Parathyroid adenoma (tissue), 2 donors: ENCODE results near the gene MARCHF6.

ENCODE experiments used
- H2AFZ ChIP-seq: fragments of 300-600 bp; sonication (generic); one replicate; pipeline ENCODE4 v1.7.0; 2017; ENCODE audit warnings: antibody characterized with exemption, mild to moderate bottlenecking
- H3K27ac ChIP-seq: fragments of 300-600 bp; sonication (generic); one replicate; pipeline ENCODE4 v1.7.0; 2017
- H3K27me3 ChIP-seq: fragments of 300-600 bp; sonication (generic); one replicate; pipeline ENCODE4 v1.7.0; 2017; ENCODE audit warnings: low read length; ENCODE audit not compliant: control insufficient read depth, insufficient read depth
- H3K36me3 ChIP-seq: fragments of 300-600 bp; sonication (generic); one replicate; pipeline ENCODE4 v1.7.0; 2017; ENCODE audit warnings: low read length; ENCODE audit not compliant: control insufficient read depth, insufficient read depth
- H3K4me1 ChIP-seq: fragments of 300-600 bp; sonication (generic); one replicate; pipeline ENCODE4 v1.7.0; 2017; ENCODE audit warnings: control low read depth
- H3K4me2 ChIP-seq: fragments of 300-600 bp; sonication (generic); one replicate; pipeline ENCODE4 v1.7.0; 2017; ENCODE audit warnings: low read length
- H3K4me3 ChIP-seq: fragments of 300-600 bp; sonication (generic); one replicate; pipeline ENCODE4 v1.7.0; 2017; ENCODE audit warnings: low read depth, low read length
- H3K79me2 ChIP-seq: fragments of 300-600 bp; sonication (generic); one replicate; pipeline ENCODE4 v1.7.0; 2017; ENCODE audit warnings: control low read depth
- H3K9ac ChIP-seq: fragments of 300-600 bp; sonication (generic); one replicate; pipeline ENCODE4 v1.7.0; 2017; ENCODE audit warnings: mild to moderate bottlenecking
- H3K9me3 ChIP-seq: fragments of 300-600 bp; sonication (generic); one replicate; pipeline ENCODE4 v1.7.0; 2017; ENCODE audit warnings: low read length; ENCODE audit not compliant: control insufficient read depth
- TF ChIP-seq, protein P1 (sequence below): fragments of 300-600 bp; sonication (generic); IDR thresholded peaks from one replicate; pipeline ENCODE4 v1.7.0; 2017; ENCODE audit warnings: antibody characterized with exemption, mild to moderate bottlenecking
- donor health status: primary hyperparathyroidism.

The MARCHF6 gene

DNA sequence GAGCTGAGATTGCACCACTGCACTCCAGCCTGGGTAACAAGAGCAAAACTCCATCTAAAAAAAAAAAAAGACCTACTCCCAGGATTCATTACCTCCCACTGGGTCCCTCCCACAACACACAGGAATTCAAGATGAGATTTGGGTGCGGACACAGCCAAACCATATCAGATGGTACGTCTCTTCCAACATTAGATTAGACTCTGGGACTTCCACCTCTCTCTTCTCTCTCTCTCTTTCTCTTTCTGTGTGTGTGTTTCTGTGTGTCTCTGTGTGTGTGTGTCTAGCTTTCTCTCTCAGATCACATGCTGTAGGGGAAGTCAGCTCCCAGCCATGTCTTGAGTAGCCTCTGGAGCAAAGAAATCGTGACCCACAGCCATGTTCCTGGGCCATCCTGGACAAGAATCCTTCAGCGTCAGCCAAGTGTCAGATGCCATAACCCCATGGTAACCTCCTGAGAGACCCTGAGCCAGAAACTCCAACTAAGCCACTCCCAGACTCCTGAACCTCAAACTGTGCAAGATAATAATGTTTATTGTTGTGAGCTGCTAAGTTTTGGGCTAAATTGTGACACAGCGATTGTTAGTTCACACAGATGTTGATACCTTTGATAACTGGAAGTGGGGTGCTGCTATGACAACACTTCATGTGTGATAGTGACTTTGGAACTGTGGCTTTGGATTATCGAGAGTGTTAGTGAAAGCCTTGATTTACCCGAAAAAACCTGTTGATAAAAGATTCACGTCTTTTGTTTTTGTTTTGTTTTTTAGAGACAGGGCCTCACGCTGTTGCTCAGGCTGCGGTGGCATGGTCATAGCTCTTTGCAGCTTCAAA is 41.7 kb upstream of the MARCHF6 start:
- Histone ChIP-seq H3K36me3 (no peaks in the 10 kb centered on the region), H3K4me2 (no peak overlapping the region), H3K27ac (peak overlapping the region; percentile 82), H3K4me3 (no peak overlapping the region), H2AFZ (peak overlapping the region; percentile 49), H3K27me3 (no peaks in the 10 kb centered on the region), H3K79me2 (no peaks in the 10 kb centered on the region), H3K9me3 (no peaks in the 10 kb centered on the region), H3K9ac (no peak overlapping the region), H3K4me1 (peaks cover 14% of the 10 kb centered on the region)
- TF ChIP-seq, protein P1, sequence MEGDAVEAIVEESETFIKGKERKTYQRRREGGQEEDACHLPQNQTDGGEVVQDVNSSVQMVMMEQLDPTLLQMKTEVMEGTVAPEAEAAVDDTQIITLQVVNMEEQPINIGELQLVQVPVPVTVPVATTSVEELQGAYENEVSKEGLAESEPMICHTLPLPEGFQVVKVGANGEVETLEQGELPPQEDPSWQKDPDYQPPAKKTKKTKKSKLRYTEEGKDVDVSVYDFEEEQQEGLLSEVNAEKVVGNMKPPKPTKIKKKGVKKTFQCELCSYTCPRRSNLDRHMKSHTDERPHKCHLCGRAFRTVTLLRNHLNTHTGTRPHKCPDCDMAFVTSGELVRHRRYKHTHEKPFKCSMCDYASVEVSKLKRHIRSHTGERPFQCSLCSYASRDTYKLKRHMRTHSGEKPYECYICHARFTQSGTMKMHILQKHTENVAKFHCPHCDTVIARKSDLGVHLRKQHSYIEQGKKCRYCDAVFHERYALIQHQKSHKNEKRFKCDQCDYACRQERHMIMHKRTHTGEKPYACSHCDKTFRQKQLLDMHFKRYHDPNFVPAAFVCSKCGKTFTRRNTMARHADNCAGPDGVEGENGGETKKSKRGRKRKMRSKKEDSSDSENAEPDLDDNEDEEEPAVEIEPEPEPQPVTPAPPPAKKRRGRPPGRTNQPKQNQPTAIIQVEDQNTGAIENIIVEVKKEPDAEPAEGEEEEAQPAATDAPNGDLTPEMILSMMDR = no peak

DNA sequence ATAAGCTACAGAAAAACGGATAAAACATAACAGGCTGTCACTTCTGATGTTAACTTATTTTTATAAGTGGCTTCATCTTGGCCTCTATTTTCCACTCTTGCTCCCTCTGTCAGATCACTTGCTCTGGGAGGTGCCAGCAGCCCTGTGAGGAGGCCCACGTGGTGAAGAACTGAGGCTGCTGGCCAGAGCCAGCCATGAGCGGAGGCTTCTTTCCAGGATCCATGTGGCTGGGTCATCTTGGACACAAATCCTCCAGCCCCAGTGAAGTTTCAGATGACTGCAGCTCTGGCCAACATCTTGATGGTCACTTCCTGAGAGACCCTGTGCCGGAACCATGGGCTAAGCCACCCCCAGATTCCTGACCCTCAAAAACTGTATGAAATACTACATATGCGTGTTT is 38.3 kb upstream of the MARCHF6 start:
- no peaks in the 10 kb centered on the region for H3K79me2 ChIP-seq
- no peak overlapping the region for H3K9ac ChIP-seq
- H3K4me2 ChIP-seq = no peak overlapping the region
- peaks cover 8% of the 10 kb centered on the region for H3K4me1 ChIP-seq
- TF ChIP-seq, protein P1 = no peak
- no peak overlapping the region for H3K27ac ChIP-seq
- H3K4me3 ChIP-seq = no peak overlapping the region
- H3K9me3 ChIP-seq = no peaks in the 10 kb centered on the region
- H3K36me3 ChIP-seq = no peaks in the 10 kb centered on the region
- no peak overlapping the region for H2AFZ ChIP-seq
- no peaks in the 10 kb centered on the region for H3K27me3 ChIP-seq

DNA sequence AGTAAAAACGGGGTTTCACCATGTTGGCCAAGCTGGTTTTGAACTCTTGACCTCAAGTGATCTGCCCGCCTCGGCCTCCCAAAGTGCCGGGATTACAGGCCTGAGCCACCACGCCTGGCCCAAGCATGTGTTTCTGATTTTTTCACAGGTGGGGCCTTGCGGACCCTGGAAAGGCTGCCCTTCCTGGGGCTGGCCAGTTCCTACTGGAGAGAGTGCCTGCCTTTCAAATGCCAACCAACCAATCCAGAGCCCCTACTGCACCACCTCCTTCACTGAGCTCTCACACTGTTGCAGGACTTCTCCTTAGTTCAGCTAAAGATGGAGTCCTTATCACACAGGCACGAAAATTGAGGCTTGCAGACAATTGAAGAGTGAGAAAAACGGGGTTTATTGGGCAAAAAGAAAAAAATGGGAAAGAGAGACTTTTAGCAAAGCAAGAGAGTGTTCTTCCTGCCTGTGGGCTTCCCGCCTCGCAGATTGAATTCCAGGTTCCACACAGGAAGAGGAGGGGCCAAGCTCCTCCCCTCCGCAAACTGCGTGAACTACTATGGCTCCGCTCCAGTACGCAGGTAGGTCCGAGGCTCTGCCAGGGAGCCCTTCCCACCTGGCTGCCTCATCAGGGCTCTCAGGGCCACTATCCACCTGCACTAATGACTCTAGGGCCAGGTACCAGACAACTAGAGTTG is 37.5 kb upstream of the MARCHF6 start:
- Histone ChIP-seq H2AFZ (no peak overlapping the region), H3K9ac (no peak overlapping the region), H3K79me2 (no peaks in the 10 kb centered on the region), H3K9me3 (no peaks in the 10 kb centered on the region), H3K27ac (no peak overlapping the region), H3K36me3 (no peaks in the 10 kb centered on the region), H3K27me3 (no peaks in the 10 kb centered on the region), H3K4me1 (peaks cover 1% of the 10 kb centered on the region), H3K4me3 (no peak overlapping the region), H3K4me2 (no peak overlapping the region)
- TF ChIP-seq, protein P1 = no peak

DNA sequence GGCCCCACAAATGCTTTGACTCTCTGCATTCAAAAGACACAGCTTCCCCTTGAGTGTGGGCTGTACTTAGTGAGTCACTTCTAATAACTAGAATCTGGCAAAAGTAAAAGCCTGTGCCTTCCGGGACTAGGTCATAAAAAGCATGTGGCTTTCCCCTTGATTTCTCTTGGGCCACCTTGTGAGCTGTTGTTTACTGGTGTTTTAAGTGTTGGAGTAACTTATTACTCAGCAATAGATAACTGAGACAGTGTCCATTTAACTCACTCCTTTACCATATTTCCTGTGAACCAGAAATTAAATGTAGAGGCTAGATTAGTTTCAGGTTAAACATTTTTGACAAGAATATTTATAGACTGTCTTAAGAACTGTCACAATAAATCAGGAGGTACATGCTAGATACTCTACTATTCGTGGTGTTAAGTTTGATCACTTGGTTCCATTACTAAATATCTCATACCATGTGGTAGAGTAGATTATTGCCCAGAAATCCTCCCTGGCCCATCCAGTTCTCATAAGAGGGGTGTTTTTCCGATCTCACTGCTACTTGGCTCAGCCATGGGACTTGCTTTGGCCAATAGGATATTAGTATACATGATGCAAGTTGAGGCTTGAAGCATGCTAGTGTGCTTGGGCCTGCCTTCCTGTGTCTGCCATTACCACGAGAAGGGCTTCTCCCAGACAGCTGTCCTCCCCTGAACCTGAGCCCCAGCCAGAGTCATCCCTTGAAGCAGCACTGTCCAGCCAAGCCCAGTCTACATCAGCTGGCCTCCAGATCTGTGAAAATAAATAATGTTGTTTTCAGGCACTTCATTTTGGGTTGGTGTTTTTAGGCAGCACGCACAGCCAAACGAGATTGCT is 35.4 kb upstream of the MARCHF6 start:
- H3K27me3 ChIP-seq = no peaks in the 10 kb centered on the region
- TF ChIP-seq, protein P1 = no peak
- H2AFZ ChIP-seq = no peak overlapping the region
- H3K9ac ChIP-seq = no peak overlapping the region
- no peak overlapping the region for H3K4me2 ChIP-seq
- no peaks in the 10 kb centered on the region for H3K9me3 ChIP-seq
- H3K27ac ChIP-seq = no peak overlapping the region
- H3K36me3 ChIP-seq = no peaks in the 10 kb centered on the region
- no peaks in the 10 kb centered on the region for H3K79me2 ChIP-seq
- no peak overlapping the region for H3K4me3 ChIP-seq
- no peaks in the 10 kb centered on the region for H3K4me1 ChIP-seq
